Ovary (tissue), 9 donors: ENCODE results near the gene PUS3. TPM values are rescaled to one million over a fixed set of nuclear protein-coding genes. Genes with fewer than 3 reads are reported as not detected.

Experiments used
- DNase-seq, 5 donors: peaks; one replicate each; pipeline ENCODE4 v3.0.0-alpha.2; 2019 to 2020
- H3K27ac ChIP-seq, 2 donors: fragments of 200-600 bp; one replicate each; pipeline versions ENCODE4 v1.5.1 to v1.8.0; 2019 to 2022
- H3K27me3 ChIP-seq: fragments of 200-600 bp; one replicate; pipeline ENCODE4 v1.8.0; 2022
- H3K36me3 ChIP-seq: fragments of 200-600 bp; sonication (generic); one replicate; pipeline ENCODE4 v1.5.1; 2019
- H3K4me1 ChIP-seq: one replicate; pipeline ENCODE4 v1.8.1; 2013; ENCODE audit warnings: mild to moderate bottlenecking, moderate library complexity; ENCODE audit not compliant: insufficient read depth
- H3K4me3 ChIP-seq: fragments of 200-600 bp; sonication (generic); one replicate; pipeline ENCODE4 v1.5.1; 2017
- H3K9me3 ChIP-seq, 2 donors: fragments of 200-600 bp in 1 of 2; sonication (generic) in 1 of 2; one replicate each; pipeline versions ENCODE4 v1.5.1 to v1.8.1; 2013 to 2019; ENCODE audit warnings: mild to moderate bottlenecking in 1 of 2, moderate library complexity in 1 of 2
- CTCF ChIP-seq, 3 donors: fragments of 450-650 bp in 2 of 3; fragments of 200-600 bp in 1 of 3; IDR thresholded peaks; one replicate each; pipeline versions ENCODE4 v1.5.1 to v1.8.0; 2016 to 2022; ENCODE audit warnings: antibody characterized with exemption in 3 of 3, mild to moderate bottlenecking in 1 of 3
- EP300 ChIP-seq: sonication (generic); formaldehyde crosslinking; IDR thresholded peaks from one replicate; pipeline ENCODE4 v1.6.1; 2017; ENCODE audit warnings: antibody characterized with exemption
- POLR2A ChIP-seq: fragments of 450-650 bp; IDR thresholded peaks from one replicate; pipeline ENCODE4 v1.6.1; 2017; ENCODE audit warnings: antibody characterized with exemption, mild to moderate bottlenecking, moderate library complexity
- WGBS, 3 donors: extraction: QIAGEN DNeasy Blood & Tissue Kit in 1 of 3; methylation state at CpG; one replicate each; pipeline versions ENCODE4 v1.1.5 to v1.1.7; 2013 to 2017; 5-methylcytosine and 5-hydroxymethylcytosine counted together
- intact Hi-C, 4 donors: fragments of 100-400 bp; cut with DNase I; formaldehyde crosslinking; loops; one replicate each; pipeline versions ENCODE4 v1.11.0 to v1.15.1; 2022 to 2023
- polyA plus RNA-seq, 2 donors: library from polyadenylated mRNA; stranded (reverse); fragments of 200-250 nt in 1 of 2; fragments of 350-450 nt in 1 of 2; fragmentation: Illumina TruSeq in 1 of 2; extraction: RNeasy Lipid Tissue Mini Kit (QIAGEN cat#74804) in 1 of 2; gene quantifications; one replicate each; pipeline ENCODE4 v1.2.3, GENCODE V29; 2013 to 2014
- total RNA-seq, 7 donors: library from RNA; depleted of rRNA in 2 of 7; stranded (reverse); fragments of >200 nt in 2 of 7; fragmentation: NEBNext Ultra II Directional in 3 of 7; extraction: Animal tissue kit (Norgen Biotek cat#: 25700) in 3 of 7; gene quantifications; one replicate each; pipeline versions ENCODE4 v1.1.0 to v1.2.4, GENCODE V29; 2016 to 2023
- donor health status: DM: no; HTN: no; CAD: no; lungs with moderate emphysema.
- donor health status: DM: no; HTN: no; CAD: no.
- donor health status: Bipolar disorder and iron deficiency.
- donor health status: DM: yes; HTN: yes; CAD: no.
- donor health status: DM: no; HTN: no; CAD: no.
- donor health status: DM: yes; HTN: yes; CAD: no.

PUS3 gene
- total and polyA plus RNA-seq, 9 donors, result 3.8 to 16.7 (median 8.9) TPM

- Histone ChIP-seq H3K36me3 (no peaks in the 10 kb centered on the region), H3K27ac (no peak overlapping the region), H3K9me3 (no peaks in the 10 kb centered on the region), H3K4me1 (no peaks in the 10 kb centered on the region), H3K4me3 (no peak overlapping the region), H3K27me3 (no peaks in the 10 kb centered on the region)
- no peak for DNase-seq
- 89 to 94% (median 92%) methylated on average over 8 of the region's 8 CpGs for WGBS, 3 donors
- intact Hi-C loops, result loop anchor here in 3 of 4 donors (2.0 kb wide), 3 partner anchors 267 to 271 kb away; no protein-coding TSS in a partner anchor
- TF ChIP-seq POLR2A (no peak), EP300 (no peak), CTCF (IDR thresholded peaks at IDR 0.05) (no peak)
Measured at GRCh38 chr11:125923633-125924032, 20.6 kb upstream of the PUS3 start.

GRCh38 chr11:125923012-125923579 is 20.1 kb upstream of the PUS3 start:
- no peaks in the 10 kb centered on the region for H3K36me3 ChIP-seq
- H3K9me3 ChIP-seq, result no peaks in the 10 kb centered on the region
- no peak overlapping the region for H3K4me3 ChIP-seq
- no peak overlapping the region for H3K27ac ChIP-seq
- 3 to 4% (median 3%) methylated on average over 8 of the region's 8 CpGs for WGBS, 3 donors
- no peaks in the 10 kb centered on the region for H3K27me3 ChIP-seq
- intact Hi-C loops, result loop anchor here in 1 of 4 donors (2.0 kb wide), 1 partner anchor 272 kb away; no protein-coding TSS in a partner anchor
- DNase-seq, result peak; percentile 65 to 82 (median 74)
- no peak for TF ChIP-seq POLR2A
- TF ChIP-seq CTCF (IDR thresholded peaks at IDR 0.05), result peak; percentile 66 to 79 (median 73)
- no peaks in the 10 kb centered on the region for H3K4me1 ChIP-seq

GRCh38 chr11:125922156-125922555 is 19.1 kb upstream of the PUS3 start:
- H3K4me3 ChIP-seq, result no peak overlapping the region
- H3K27ac ChIP-seq, result no peak overlapping the region
- H3K36me3 ChIP-seq, result no peaks in the 10 kb centered on the region
- intact Hi-C loops, result loop anchor here in 1 of 4 donors (2.0 kb wide), 1 partner anchor 273 kb away; no protein-coding TSS in a partner anchor
- no peaks in the 10 kb centered on the region for H3K27me3 ChIP-seq
- DNase-seq, result no peak
- H3K4me1 ChIP-seq, result no peaks in the 10 kb centered on the region
- WGBS, 3 donors, result 88 to 96% (median 89%) methylated on average over 3 of the region's 3 CpGs
- H3K9me3 ChIP-seq, result no peaks in the 10 kb centered on the region
- TF ChIP-seq CTCF (IDR thresholded peaks at IDR 0.05), result no peak

GRCh38 chr11:125921042-125921441 is 18.0 kb upstream of the PUS3 start:
- no peak for TF ChIP-seq EP300
- TF ChIP-seq POLR2A, result no peak
- Histone ChIP-seq H3K4me3 (no peak overlapping the region), H3K9me3 (no peaks in the 10 kb centered on the region), H3K4me1 (no peaks in the 10 kb centered on the region), H3K27me3 (no peaks in the 10 kb centered on the region), H3K36me3 (no peaks in the 10 kb centered on the region), H3K27ac (no peak overlapping the region)
- 82 to 87% (median 85%) methylated on average over 9 of the region's 9 CpGs for WGBS, 3 donors
- no peak for DNase-seq
- intact Hi-C loops, result no loop called here

- no peaks in the 10 kb centered on the region for H3K4me1 ChIP-seq
- no peak for DNase-seq
- no peaks in the 10 kb centered on the region for H3K9me3 ChIP-seq
- WGBS, 3 donors, result 83 to 86% (median 84%) methylated on average over 13 of the region's 13 CpGs
- TF ChIP-seq POLR2A (no peak), EP300 (no peak), CTCF (IDR thresholded peaks at IDR 0.05) (no peak)
- no peak overlapping the region for H3K27ac ChIP-seq
- H3K27me3 ChIP-seq, result no peaks in the 10 kb centered on the region
- H3K36me3 ChIP-seq, result no peaks in the 10 kb centered on the region
- no peak overlapping the region for H3K4me3 ChIP-seq
- intact Hi-C loops, result no loop called here
Measured at GRCh38 chr11:125918140-125918840, 15.3 kb upstream of the PUS3 start.
